ENCODE results near the gene NFKBIB. TPM values are rescaled to one million over a fixed set of nuclear protein-coding genes. Genes with fewer than 3 reads are reported as not detected.
"Not testable (repeated sequence)": the region's sequence is repeated elsewhere in the genome, so short reads cannot be mapped to it uniquely, and the experiment has no call there.

Gene NFKBIB
- total RNA-seq, 1 donor from 2014 or later = 4.7 TPM

DNA sequence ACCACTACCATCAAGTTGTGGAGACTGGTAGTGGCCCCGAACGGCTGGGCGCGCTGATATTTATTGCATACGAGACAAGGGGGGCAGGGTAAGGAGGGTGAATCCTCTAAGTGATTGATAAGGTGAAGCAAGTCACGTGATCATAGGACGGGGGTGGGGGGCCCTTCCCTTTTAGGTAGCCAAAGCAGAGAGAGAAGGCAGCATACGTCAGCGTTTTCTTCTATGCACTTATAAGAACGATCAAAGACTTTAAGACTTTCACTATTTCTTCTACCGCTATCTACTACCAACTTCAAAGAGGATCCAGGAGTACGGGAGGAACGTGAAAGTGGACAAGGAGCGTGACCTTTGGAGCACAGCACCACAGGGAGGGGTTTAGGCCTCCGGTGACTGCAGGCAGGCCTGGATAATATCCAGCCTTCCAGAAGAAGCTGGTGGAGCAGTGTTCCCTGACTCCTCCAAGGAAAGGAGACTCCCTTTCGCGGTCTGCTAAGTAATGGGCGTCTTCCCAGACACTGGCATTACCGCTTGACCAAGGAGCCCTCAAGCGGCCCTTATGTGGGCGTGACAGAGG is 40.1 kb upstream of the NFKBIB start:
- H3K36me3 ChIP-seq (ENCODE audit: control insufficient read depth in 3 of 3, insufficient read depth in 3 of 3, low read length in 3 of 3); H3K9ac ChIP-seq (ENCODE audit: low read depth in 1 of 3, low read length in 3 of 3); H3K27me3 ChIP-seq (ENCODE audit: control insufficient read depth in 3 of 3, insufficient read depth in 3 of 3, low read length in 3 of 3); H3K27ac ChIP-seq (ENCODE audit: low read depth, low read length); H3K4me3 ChIP-seq (ENCODE audit: low read length in 3 of 3); H3K9me3 ChIP-seq (ENCODE audit: control insufficient read depth in 3 of 3, low read length in 3 of 3): not testable (repeated sequence)
- peaks cover 9 to 11% (median 10%) of the 10 kb centered on the region in 3 donors for H3K4me1 ChIP-seq (ENCODE audit: control insufficient read depth in 3 of 3, insufficient read depth in 3 of 3, low read length in 3 of 3)

DNA sequence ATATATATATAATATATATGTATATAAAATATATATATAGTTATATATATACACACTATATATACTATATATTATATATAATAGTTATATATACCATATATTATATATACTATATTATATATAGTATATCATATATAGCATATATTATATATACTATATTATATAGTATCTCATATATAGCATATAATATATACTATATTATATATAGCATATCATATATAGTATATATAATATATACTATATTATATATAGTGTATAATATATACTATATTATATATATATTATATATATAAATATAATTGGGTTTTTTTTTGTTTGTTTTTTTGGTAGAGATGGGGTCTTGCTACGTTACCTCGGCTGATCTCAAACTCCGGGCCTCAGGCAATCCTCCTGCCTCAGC is 38.4 kb upstream of the NFKBIB start:
- Histone ChIP-seq H3K27me3 (ENCODE audit: control insufficient read depth in 3 of 3, insufficient read depth in 3 of 3, low read length in 3 of 3) (no peaks in the 10 kb centered on the region), H3K9ac (ENCODE audit: low read depth in 1 of 3, low read length in 3 of 3) (no peak overlapping the region), H3K36me3 (ENCODE audit: control insufficient read depth in 3 of 3, insufficient read depth in 3 of 3, low read length in 3 of 3) (no peaks in the 10 kb centered on the region), H3K4me3 (ENCODE audit: low read length in 3 of 3) (no peak overlapping the region), H3K9me3 (ENCODE audit: control insufficient read depth in 3 of 3, low read length in 3 of 3) (no peaks in the 10 kb centered on the region), H3K27ac (ENCODE audit: low read depth, low read length) (no peak overlapping the region), H3K4me1 (ENCODE audit: control insufficient read depth in 3 of 3, insufficient read depth in 3 of 3, low read length in 3 of 3) (peaks cover 9 to 11% (median 10%) of the 10 kb centered on the region in 3 donors)

DNA sequence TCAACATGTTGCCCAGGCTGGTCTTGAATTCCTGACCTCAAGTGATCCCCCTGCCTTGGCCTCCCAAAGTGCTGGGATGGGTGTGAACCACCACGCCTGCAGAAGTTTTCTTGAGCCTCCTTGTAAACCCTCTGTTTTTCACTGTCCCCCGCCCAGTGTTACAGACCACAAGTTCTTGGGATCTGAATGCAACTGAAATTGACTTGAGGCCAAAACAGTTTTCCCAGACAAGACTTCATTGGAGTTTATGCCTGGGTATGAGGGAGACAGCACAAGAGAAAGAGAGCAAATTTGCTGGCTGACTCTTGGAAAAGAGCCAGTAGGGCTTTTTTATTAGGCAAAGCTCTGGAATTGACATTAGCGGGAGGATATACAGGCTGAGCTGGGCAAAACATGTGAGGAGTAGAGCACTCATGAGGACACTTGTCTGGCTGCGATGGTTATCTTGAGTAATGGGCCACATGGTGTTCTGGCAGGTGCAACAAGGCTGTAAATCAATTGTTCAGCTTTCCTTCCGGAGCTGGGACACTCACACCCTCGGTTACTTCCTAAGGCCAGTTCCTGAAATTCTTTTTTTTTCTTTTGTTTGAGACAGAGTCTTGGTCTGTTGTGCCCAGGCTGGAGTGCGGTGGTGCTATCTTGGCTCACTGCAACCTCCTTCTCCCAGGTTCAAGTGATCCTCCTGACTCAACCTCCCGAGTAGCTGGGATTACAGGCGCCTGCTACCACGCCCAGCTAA is 37.3 kb upstream of the NFKBIB start:
- Histone ChIP-seq H3K36me3 (ENCODE audit: control insufficient read depth in 3 of 3, insufficient read depth in 3 of 3, low read length in 3 of 3) (no peaks in the 10 kb centered on the region), H3K4me1 (ENCODE audit: control insufficient read depth in 3 of 3, insufficient read depth in 3 of 3, low read length in 3 of 3) (peaks cover 9 to 11% (median 9%) of the 10 kb centered on the region in 3 donors), H3K9ac (ENCODE audit: low read depth in 1 of 3, low read length in 3 of 3) (no peak overlapping the region), H3K9me3 (ENCODE audit: control insufficient read depth in 3 of 3, low read length in 3 of 3) (no peaks in the 10 kb centered on the region), H3K27ac (ENCODE audit: low read depth, low read length) (no peak overlapping the region), H3K4me3 (ENCODE audit: low read length in 3 of 3) (peak overlapping the region in 1 of 3 donors; percentile 1), H3K27me3 (ENCODE audit: control insufficient read depth in 3 of 3, insufficient read depth in 3 of 3, low read length in 3 of 3) (no peaks in the 10 kb centered on the region)

DNA sequence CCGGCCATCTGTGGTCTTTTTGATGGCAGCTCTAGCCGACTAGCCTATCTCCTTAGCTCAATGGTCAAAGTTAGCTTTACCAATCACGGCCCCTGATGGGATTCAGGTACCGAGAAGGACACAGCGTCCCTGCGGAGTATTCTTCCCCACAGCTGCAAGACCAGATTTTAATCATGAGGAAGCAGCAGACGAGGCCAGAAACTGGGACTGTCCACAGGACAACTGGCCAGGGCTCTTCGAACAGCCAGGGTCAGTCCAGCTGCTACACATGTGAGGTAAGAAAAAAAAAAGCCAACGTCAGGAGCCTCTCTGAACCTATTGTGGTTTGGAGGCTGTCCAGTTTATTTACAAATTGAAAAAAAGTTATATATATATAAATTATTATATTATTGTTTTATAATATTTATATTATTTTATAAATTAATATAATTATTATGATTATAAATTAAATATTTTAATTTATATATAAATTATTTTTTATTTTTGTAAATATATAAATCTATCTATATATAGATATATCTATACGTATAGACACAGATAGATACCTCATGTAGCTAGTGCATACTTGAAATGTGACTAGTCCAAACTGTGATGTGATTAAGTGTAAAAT is 32.5 kb upstream of the NFKBIB start:
- Histone ChIP-seq H3K4me1 (ENCODE audit: control insufficient read depth in 3 of 3, insufficient read depth in 3 of 3, low read length in 3 of 3) (peaks cover 19 to 21% (median 21%) of the 10 kb centered on the region in 3 donors), H3K27ac (ENCODE audit: low read depth, low read length) (no peak overlapping the region), H3K36me3 (ENCODE audit: control insufficient read depth in 3 of 3, insufficient read depth in 3 of 3, low read length in 3 of 3) (no peaks in the 10 kb centered on the region), H3K9me3 (ENCODE audit: control insufficient read depth in 3 of 3, low read length in 3 of 3) (no peaks in the 10 kb centered on the region), H3K4me3 (ENCODE audit: low read length in 3 of 3) (no peak overlapping the region), H3K27me3 (ENCODE audit: control insufficient read depth in 3 of 3, insufficient read depth in 3 of 3, low read length in 3 of 3) (no peaks in the 10 kb centered on the region), H3K9ac (ENCODE audit: low read depth in 1 of 3, low read length in 3 of 3) (no peak overlapping the region)

DNA sequence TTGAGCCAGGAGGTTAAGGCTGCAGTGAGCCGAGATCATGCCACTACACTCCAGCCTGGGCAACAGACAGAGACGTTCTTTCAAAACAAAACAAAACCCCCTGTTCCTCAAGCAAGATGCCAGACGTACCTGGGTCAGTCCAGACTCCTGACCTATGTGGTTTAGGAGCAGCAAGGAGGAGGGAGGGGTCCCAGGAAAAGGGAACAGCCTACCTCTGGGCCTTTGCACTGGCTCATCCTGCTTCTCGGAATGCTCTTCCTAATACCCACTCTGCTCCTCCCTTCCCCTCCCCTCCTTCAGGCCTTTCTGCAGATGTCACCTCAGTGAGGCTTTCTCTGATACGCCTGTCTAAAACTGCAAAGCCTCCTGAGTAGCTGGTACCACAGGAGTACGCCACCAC is 31.2 kb upstream of the NFKBIB start:
- H3K4me1 ChIP-seq (ENCODE audit: control insufficient read depth in 3 of 3, insufficient read depth in 3 of 3, low read length in 3 of 3) = peaks cover 13 to 16% (median 13%) of the 10 kb centered on the region in 3 donors
- no peaks in the 10 kb centered on the region for H3K27me3 ChIP-seq (ENCODE audit: control insufficient read depth in 3 of 3, insufficient read depth in 3 of 3, low read length in 3 of 3)
- no peak overlapping the region for H3K4me3 ChIP-seq (ENCODE audit: low read length in 3 of 3)

DNA sequence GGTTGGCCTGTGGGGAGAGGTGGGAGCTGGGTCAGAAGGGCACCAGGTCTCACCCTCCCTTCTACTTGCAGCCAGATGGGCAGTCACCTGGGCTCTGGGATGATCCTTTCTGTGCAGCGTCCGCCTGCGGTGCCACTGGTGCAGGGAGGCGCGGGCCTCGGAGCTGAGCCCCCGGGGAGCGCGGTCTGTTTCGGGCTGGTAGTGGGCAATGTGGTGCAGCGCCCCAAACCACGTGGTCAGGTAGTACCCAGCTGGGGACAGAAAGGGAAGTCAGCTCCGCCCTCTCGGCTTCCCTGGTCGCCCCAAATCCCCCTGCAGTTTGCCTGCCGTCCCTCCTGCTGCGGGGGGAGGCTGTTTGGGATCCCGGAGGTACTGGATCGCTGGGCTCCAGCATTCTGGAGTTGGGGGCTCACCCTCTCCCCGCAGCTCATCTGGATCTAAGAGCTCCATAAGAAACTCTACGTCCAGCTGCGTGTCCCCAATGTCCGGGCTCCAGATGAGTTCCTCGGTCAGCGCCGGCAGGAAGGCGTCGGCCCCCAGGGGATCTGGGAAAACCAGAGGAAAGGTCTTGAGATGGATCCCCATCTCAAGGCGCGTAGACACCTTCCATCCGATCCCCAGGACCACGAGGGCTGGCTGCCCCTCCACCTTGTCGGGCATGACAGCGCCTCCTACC is 30.5 kb upstream of the NFKBIB start:
- H3K27ac ChIP-seq (ENCODE audit: low read depth, low read length) = no peak overlapping the region
- H3K9me3 ChIP-seq (ENCODE audit: control insufficient read depth in 3 of 3, low read length in 3 of 3) = no peaks in the 10 kb centered on the region
- peak overlapping the region; percentile 75 to 77 (median 77) for H3K4me3 ChIP-seq (ENCODE audit: low read length in 3 of 3)
- H3K4me1 ChIP-seq (ENCODE audit: control insufficient read depth in 3 of 3, insufficient read depth in 3 of 3, low read length in 3 of 3) = peaks cover 13 to 16% (median 15%) of the 10 kb centered on the region in 3 donors
- H3K36me3 ChIP-seq (ENCODE audit: control insufficient read depth in 3 of 3, insufficient read depth in 3 of 3, low read length in 3 of 3) = no peaks in the 10 kb centered on the region
- peak overlapping the region; percentile 57 to 77 (median 67) for H3K9ac ChIP-seq (ENCODE audit: low read depth in 1 of 3, low read length in 3 of 3)
- H3K27me3 ChIP-seq (ENCODE audit: control insufficient read depth in 3 of 3, insufficient read depth in 3 of 3, low read length in 3 of 3) = no peaks in the 10 kb centered on the region

More for the DNA sequence above, 31.2 kb upstream of the NFKBIB start:
- no peak overlapping the region for H3K9ac ChIP-seq (ENCODE audit: low read depth in 1 of 3, low read length in 3 of 3)
- no peaks in the 10 kb centered on the region for H3K9me3 ChIP-seq (ENCODE audit: control insufficient read depth in 3 of 3, low read length in 3 of 3)
- H3K36me3 ChIP-seq (ENCODE audit: control insufficient read depth in 3 of 3, insufficient read depth in 3 of 3, low read length in 3 of 3) = no peaks in the 10 kb centered on the region
- H3K27ac ChIP-seq (ENCODE audit: low read depth, low read length) = no peak overlapping the region

DNA sequence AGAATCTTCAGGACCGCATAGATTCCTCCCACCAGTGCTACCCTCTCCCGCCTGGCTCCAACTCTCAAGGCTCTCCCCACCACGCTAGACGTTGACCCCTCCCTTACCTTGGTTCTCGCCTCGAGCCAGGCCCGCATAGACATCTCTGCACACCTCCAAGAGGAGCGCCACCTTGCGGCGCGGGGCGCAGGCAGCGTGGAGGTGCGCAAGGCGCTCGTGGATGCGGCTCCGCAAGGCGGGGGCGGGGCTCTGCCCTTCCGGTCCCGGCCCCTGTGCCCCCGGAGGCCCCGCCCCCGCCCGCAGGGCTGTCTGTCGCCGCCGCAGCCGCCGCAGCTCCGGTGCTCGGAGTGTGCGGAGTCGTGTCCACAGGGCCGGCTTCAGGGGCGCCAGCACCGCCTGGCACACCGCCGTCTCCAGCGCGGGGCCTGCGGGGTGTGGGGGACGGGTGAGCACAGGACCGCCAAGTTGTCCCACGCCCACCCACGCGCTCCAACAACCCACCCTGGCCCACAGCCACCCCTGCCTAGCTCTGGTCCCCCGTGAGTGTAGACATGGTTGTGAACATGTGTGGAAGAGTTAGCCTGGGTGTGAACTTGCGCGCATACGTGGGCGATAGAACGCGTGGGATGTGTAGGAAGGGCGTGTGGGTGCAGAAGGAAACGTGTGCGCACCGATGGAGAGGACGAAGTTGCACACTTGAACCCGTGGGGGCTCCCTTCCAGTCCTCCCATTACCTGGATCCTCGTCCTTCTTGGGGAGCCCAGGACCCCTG is 29.7 kb upstream of the NFKBIB start:
- no peaks in the 10 kb centered on the region for H3K27me3 ChIP-seq (ENCODE audit: control insufficient read depth in 3 of 3, insufficient read depth in 3 of 3, low read length in 3 of 3)
- peak overlapping the region; percentile 61 to 77 (median 67) for H3K9ac ChIP-seq (ENCODE audit: low read depth in 1 of 3, low read length in 3 of 3)
- no peak overlapping the region for H3K27ac ChIP-seq (ENCODE audit: low read depth, low read length)
- H3K4me1 ChIP-seq (ENCODE audit: control insufficient read depth in 3 of 3, insufficient read depth in 3 of 3, low read length in 3 of 3) = peaks cover 13 to 16% (median 15%) of the 10 kb centered on the region in 3 donors
- H3K9me3 ChIP-seq (ENCODE audit: control insufficient read depth in 3 of 3, low read length in 3 of 3) = no peaks in the 10 kb centered on the region
- H3K36me3 ChIP-seq (ENCODE audit: control insufficient read depth in 3 of 3, insufficient read depth in 3 of 3, low read length in 3 of 3) = no peaks in the 10 kb centered on the region
- peak overlapping the region; percentile 75 to 77 (median 77) for H3K4me3 ChIP-seq (ENCODE audit: low read length in 3 of 3)

DNA sequence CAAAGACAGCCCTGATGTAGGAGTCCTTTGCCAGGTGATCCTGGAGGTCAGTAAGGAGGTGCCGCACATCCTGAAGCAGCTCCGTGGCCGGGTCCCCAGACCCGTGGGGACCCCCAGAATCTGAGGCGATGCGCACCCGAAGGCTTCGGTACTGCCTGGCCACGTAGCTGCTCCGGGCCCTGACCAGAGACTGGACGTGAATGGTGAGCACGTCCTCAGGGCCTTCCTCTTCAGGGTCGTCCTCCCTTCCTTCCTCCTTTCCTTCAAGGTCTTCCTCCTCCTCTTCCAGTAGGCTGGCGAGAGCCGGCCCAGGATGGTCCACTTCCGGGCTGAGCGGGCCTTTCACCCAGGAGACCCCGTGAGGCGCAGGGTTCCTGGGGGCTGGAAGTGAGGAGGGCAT is 29.2 kb upstream of the NFKBIB start:
- H3K4me1 ChIP-seq (ENCODE audit: control insufficient read depth in 3 of 3, insufficient read depth in 3 of 3, low read length in 3 of 3) = peaks cover 13 to 16% (median 15%) of the 10 kb centered on the region in 3 donors
- H3K27ac ChIP-seq (ENCODE audit: low read depth, low read length) = no peak overlapping the region

DNA sequence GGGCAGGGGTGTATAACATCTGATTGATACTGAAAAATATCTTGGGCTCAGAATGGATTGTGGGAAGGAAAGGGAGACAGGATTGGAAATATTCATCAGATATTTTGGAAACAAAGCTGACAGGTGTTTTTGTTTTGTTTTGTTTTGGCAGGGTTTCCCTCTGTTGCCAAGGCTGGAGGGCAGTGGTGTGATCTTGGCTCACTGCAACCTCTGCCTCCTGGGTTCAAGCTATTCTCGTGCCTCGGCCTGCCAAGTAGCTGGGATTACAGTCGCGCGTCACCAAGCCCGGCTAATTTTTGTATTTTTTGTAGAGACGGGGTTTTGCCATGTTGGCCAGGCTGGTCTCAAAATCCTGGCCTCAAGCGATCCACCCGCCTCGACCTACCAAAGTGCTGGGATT is 26.4 kb upstream of the NFKBIB start:
- H3K4me1 ChIP-seq (ENCODE audit: control insufficient read depth in 3 of 3, insufficient read depth in 3 of 3, low read length in 3 of 3) = peaks cover 15 to 19% (median 19%) of the 10 kb centered on the region in 3 donors
- H3K9ac ChIP-seq (ENCODE audit: low read depth in 1 of 3, low read length in 3 of 3); H3K4me3 ChIP-seq (ENCODE audit: low read length in 3 of 3); H3K36me3 ChIP-seq (ENCODE audit: control insufficient read depth in 3 of 3, insufficient read depth in 3 of 3, low read length in 3 of 3); H3K27ac ChIP-seq (ENCODE audit: low read depth, low read length); H3K27me3 ChIP-seq (ENCODE audit: control insufficient read depth in 3 of 3, insufficient read depth in 3 of 3, low read length in 3 of 3); H3K9me3 ChIP-seq (ENCODE audit: control insufficient read depth in 3 of 3, low read length in 3 of 3): not testable (repeated sequence)

More for the DNA sequence above, 29.2 kb upstream of the NFKBIB start:
- no peak overlapping the region for H3K4me3 ChIP-seq (ENCODE audit: low read length in 3 of 3)
- H3K9ac ChIP-seq (ENCODE audit: low read depth in 1 of 3, low read length in 3 of 3) = no peak overlapping the region
- no peaks in the 10 kb centered on the region for H3K9me3 ChIP-seq (ENCODE audit: control insufficient read depth in 3 of 3, low read length in 3 of 3)
- H3K27me3 ChIP-seq (ENCODE audit: control insufficient read depth in 3 of 3, insufficient read depth in 3 of 3, low read length in 3 of 3) = no peaks in the 10 kb centered on the region
- no peaks in the 10 kb centered on the region for H3K36me3 ChIP-seq (ENCODE audit: control insufficient read depth in 3 of 3, insufficient read depth in 3 of 3, low read length in 3 of 3)

Data from skeletal muscle tissue (tissue), 4 donors.